Parathyroid adenoma (tissue), 2 donors: ENCODE data around the gene AGPAT2.

Source experiments
- H2AFZ ChIP-seq: fragments of 300-600 bp; sonication (generic); one replicate; pipeline ENCODE4 v1.7.0; 2017; ENCODE audit warnings: antibody characterized with exemption, mild to moderate bottlenecking
- H3K27ac ChIP-seq: fragments of 300-600 bp; sonication (generic); one replicate; pipeline ENCODE4 v1.7.0; 2017
- H3K27me3 ChIP-seq: fragments of 300-600 bp; sonication (generic); one replicate; pipeline ENCODE4 v1.7.0; 2017; ENCODE audit warnings: low read length; ENCODE audit not compliant: control insufficient read depth, insufficient read depth
- H3K36me3 ChIP-seq: fragments of 300-600 bp; sonication (generic); one replicate; pipeline ENCODE4 v1.7.0; 2017; ENCODE audit warnings: low read length; ENCODE audit not compliant: control insufficient read depth, insufficient read depth
- H3K4me1 ChIP-seq: fragments of 300-600 bp; sonication (generic); one replicate; pipeline ENCODE4 v1.7.0; 2017; ENCODE audit warnings: control low read depth
- H3K4me2 ChIP-seq: fragments of 300-600 bp; sonication (generic); one replicate; pipeline ENCODE4 v1.7.0; 2017; ENCODE audit warnings: low read length
- H3K4me3 ChIP-seq: fragments of 300-600 bp; sonication (generic); one replicate; pipeline ENCODE4 v1.7.0; 2017; ENCODE audit warnings: low read depth, low read length
- H3K79me2 ChIP-seq: fragments of 300-600 bp; sonication (generic); one replicate; pipeline ENCODE4 v1.7.0; 2017; ENCODE audit warnings: control low read depth
- H3K9ac ChIP-seq: fragments of 300-600 bp; sonication (generic); one replicate; pipeline ENCODE4 v1.7.0; 2017; ENCODE audit warnings: mild to moderate bottlenecking
- H3K9me3 ChIP-seq: fragments of 300-600 bp; sonication (generic); one replicate; pipeline ENCODE4 v1.7.0; 2017; ENCODE audit warnings: low read length; ENCODE audit not compliant: control insufficient read depth
- TF ChIP-seq, protein P1 (sequence below): fragments of 300-600 bp; sonication (generic); IDR thresholded peaks from one replicate; pipeline ENCODE4 v1.7.0; 2017; ENCODE audit warnings: antibody characterized with exemption, mild to moderate bottlenecking
- donor health status: primary hyperparathyroidism.

The AGPAT2 gene

DNA sequence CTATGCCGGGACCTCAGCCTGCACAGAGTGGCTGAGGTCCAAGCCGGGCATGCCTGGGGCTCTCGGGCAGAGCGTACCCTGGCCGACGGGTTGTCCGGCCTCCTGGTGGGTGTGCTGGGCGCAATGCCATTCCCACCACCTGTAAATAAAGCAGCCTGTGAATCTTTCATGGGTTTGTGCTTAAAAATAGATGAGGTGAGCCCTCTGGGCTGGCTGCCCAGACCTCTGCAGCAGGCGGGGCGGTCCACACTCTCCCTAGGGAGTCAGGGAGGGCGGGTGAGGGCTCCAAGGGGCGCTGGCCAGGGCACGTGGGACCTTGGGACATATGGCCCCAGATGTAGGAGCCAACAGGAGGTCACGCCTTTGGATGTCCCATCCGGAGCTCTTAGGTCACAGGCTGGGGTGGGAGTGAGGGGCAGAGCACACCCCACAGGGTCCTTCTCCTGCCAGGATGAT lies 3.6 kb upstream of the AGPAT2 start:
- H3K4me1 ChIP-seq, result no peaks in the 10 kb centered on the region

DNA sequence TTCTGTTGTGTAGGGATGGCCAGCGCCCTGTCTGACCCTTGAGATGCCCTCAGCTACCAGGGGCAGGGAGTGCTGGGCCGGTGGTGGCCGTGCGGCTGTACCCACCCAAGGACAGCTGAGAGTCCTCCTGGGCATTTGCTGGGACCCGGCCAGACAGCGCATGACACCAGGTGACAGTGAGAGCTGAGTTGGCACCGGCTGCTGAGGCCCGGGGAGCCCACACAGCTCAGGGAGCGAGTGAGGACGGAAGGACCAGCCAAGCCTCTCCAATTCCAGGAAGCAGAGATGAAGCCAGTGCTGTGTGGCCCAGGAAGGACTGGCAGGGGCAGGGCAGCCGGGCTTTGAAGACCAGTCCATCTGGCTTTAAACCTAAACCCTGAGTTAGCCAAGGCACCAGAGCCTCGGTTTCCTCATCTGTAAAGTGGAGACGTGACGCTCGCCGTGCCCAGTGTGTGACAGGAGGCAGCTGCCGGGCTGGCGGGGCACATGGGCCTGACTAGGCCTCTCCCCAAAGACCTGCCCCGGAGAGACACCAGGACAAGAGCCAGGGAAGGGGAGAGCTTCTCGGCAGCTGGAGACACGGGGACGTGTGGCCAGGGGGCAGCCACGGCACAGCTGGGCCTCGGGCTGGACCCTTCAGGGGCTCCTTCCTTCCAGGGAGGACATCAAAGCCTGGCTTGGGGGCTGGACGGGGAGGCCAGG lies 3.0 kb upstream of the AGPAT2 start:
- no peaks in the 10 kb centered on the region for H3K9me3 ChIP-seq
- no peak overlapping the region for H3K4me3 ChIP-seq
- no peak overlapping the region for H2AFZ ChIP-seq
- H3K36me3 ChIP-seq, result no peaks in the 10 kb centered on the region
- H3K4me1 ChIP-seq, result no peaks in the 10 kb centered on the region
- peak overlapping the region; percentile 32 for H3K27ac ChIP-seq
- H3K79me2 ChIP-seq, result no peaks in the 10 kb centered on the region
- TF ChIP-seq, protein P1, sequence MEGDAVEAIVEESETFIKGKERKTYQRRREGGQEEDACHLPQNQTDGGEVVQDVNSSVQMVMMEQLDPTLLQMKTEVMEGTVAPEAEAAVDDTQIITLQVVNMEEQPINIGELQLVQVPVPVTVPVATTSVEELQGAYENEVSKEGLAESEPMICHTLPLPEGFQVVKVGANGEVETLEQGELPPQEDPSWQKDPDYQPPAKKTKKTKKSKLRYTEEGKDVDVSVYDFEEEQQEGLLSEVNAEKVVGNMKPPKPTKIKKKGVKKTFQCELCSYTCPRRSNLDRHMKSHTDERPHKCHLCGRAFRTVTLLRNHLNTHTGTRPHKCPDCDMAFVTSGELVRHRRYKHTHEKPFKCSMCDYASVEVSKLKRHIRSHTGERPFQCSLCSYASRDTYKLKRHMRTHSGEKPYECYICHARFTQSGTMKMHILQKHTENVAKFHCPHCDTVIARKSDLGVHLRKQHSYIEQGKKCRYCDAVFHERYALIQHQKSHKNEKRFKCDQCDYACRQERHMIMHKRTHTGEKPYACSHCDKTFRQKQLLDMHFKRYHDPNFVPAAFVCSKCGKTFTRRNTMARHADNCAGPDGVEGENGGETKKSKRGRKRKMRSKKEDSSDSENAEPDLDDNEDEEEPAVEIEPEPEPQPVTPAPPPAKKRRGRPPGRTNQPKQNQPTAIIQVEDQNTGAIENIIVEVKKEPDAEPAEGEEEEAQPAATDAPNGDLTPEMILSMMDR, result no peak
- H3K9ac ChIP-seq, result no peak overlapping the region
- H3K4me2 ChIP-seq, result peak overlapping the region; percentile 31
- no peaks in the 10 kb centered on the region for H3K27me3 ChIP-seq

More for the DNA sequence above, 3.6 kb upstream of the AGPAT2 start:
- H3K79me2 ChIP-seq, result no peaks in the 10 kb centered on the region
- H3K27ac ChIP-seq, result peak overlapping the region; percentile 32
- no peaks in the 10 kb centered on the region for H3K36me3 ChIP-seq
- no peak overlapping the region for H3K4me3 ChIP-seq
- no peaks in the 10 kb centered on the region for H3K27me3 ChIP-seq
- TF ChIP-seq, protein P1, result no peak
- no peaks in the 10 kb centered on the region for H3K9me3 ChIP-seq
- H2AFZ ChIP-seq, result no peak overlapping the region
- H3K9ac ChIP-seq, result no peak overlapping the region
- H3K4me2 ChIP-seq, result peak overlapping the region; percentile 31

DNA sequence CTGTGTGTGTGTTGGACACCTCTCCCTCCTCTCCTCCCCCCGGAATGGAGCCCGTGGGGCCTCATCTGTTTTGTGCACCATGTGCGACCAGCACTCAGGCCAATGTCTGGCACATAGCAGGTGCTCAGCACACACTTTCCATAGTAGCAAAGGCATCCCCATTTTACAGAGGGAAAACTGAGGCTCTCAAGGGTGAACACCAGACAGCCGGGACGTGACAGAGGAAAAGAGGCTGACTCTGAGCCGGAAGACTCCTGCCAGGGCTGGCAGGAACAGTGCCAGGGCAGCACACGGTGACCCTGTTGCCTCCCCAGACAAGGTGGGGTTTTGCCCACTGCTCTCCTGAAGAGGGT lies 1.8 kb upstream of the AGPAT2 start:
- Histone ChIP-seq H3K4me3 (no peak overlapping the region), H2AFZ (no peak overlapping the region), H3K36me3 (no peaks in the 10 kb centered on the region), H3K27ac (no peak overlapping the region), H3K4me2 (no peak overlapping the region), H3K9me3 (no peaks in the 10 kb centered on the region), H3K79me2 (no peaks in the 10 kb centered on the region), H3K27me3 (no peaks in the 10 kb centered on the region), H3K9ac (no peak overlapping the region), H3K4me1 (no peaks in the 10 kb centered on the region)
- TF ChIP-seq, protein P1, result no peak

DNA sequence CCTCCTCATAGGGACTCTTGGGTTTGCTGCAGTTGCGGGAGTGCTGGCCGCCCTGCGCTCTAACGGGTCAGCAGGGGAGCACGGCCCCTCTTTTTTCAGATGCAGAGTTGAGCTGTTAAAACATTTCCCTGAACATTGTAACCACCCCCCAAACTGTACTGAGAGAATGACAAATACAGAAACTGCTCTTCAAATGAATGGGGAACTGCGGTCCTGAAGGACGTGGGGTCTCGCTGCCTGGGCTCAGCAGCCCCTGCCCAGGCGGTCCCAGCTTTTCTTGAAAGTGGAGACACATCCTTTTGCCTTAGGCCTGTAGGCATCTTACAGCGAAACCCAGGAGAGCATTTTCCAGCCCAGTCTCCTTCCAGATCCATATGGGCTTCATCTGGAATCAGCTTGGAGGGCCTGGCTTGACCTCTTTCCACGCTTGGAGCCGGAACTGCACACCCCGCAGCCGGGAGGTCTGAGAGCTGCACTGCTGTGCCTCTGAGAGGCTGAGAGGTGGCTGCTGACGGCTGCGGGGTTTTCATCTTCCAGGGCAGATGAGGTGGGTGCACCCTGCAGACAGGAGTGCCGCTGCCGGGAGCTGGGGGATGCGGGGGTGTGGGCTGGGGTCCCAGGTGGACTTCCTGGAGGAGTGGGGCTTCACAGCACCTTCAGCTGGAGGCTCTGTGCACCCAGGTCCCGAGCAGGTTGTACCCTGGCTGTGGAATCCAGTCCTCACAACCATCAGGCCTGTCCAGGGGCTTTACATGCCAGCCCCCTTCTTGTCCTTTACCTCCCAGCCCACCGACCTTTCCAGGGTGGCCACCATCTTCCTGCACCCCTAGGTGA lies 1.2 kb upstream of the AGPAT2 start:
- Histone ChIP-seq H3K79me2 (no peaks in the 10 kb centered on the region), H3K4me1 (no peaks in the 10 kb centered on the region), H3K27ac (no peak overlapping the region), H3K4me3 (no peak overlapping the region), H2AFZ (no peak overlapping the region), H3K4me2 (no peak overlapping the region), H3K27me3 (no peaks in the 10 kb centered on the region), H3K9me3 (no peaks in the 10 kb centered on the region), H3K36me3 (no peaks in the 10 kb centered on the region), H3K9ac (no peak overlapping the region)
- TF ChIP-seq, protein P1, result no peak
